ENCODE results near the gene SLC25A6.
A peak's percentile ranks its signal among the peaks of the same experiment; 100 is the strongest.
"Not testable (repeated sequence)": the region's sequence is repeated elsewhere in the genome, so short reads cannot be mapped to it uniquely, and the experiment has no call there.

Gene SLC25A6

DNA sequence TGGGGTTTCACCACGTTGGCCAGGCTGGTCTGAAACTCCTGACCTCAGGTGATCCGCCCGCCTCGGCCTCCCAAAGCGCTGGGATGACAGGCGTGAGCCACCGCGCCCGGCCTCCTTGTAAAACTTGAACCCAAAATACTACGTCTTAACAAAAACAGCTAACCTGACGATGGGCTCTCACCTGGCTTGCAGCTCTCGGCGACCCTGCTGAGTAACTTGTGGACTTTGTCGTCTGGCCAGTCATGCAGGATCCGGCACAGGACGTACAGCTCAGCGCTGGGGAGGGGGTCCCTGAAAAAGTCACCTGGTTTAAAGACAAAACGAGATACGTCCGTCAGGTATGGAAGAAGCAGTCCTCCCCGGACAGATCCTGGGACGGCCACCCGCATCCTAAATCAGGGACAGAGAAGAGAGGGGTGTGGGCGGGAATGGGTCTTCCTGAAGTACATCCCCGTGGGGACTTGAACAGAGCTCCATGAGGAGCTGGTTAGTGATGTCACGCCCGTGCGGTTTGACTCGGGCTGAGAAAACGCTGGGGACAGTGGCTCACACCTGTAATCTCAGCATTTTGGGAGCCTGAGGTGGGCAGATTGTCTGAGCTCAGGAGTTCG, 20.7 kb upstream of the SLC25A6 start:
- no peak for DNase-seq (ENCODE audit: low read depth)

DNA sequence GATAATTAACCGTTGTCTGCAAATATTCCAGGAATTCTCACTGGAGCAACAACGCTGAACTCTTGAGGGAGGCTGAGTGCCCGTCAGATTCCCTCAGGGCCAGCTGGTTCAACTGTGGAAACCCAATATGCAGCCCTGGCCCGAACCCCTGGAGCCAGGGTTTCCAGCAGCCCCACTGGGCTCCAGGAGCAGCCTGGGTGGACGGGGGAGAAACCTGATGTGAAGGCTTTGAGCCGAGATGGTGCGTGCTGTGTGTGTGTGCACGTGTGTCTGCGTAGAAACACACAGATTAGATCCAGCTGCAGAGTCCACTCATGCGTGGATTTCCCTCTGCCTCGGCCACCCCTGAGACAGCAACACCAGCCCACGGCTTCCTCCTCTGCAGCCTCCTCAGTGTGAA, 19.4 kb upstream of the SLC25A6 start:
- no peak for DNase-seq (ENCODE audit: low read depth)

GRCh38 chrX:1407035-1407434, 15.1 kb upstream of the SLC25A6 start:
- DNase-seq (ENCODE audit: low read depth) = no peak

GRCh38 chrX:1405769-1406168, 13.9 kb upstream of the SLC25A6 start:
- not testable (repeated sequence) for DNase-seq (ENCODE audit: low read depth)

GRCh38 chrX:1403867-1404266, 12.0 kb upstream of the SLC25A6 start:
- DNase-seq (ENCODE audit: low read depth) = not testable (repeated sequence)

DNA sequence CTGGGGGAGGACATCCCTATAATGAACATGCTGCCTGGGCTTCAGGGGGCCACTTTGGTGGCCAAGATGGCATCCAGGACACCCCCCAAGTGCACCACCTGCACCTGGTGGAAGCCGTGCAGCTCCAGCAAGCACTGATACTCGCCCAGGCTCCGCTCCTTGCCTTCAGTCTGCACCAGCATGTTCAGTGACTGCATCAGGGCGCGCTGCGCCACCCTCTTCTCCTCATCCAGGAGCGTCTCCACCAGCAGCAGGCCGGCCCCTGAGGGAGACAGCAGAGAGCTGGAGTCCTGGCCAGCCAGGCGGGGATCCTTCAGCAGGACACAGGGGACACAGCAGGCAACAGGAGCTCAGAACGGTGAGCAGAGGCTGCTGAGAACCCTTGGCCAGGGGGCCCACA, 11.3 kb upstream of the SLC25A6 start:
- no peak for DNase-seq (ENCODE audit: low read depth)

DNA sequence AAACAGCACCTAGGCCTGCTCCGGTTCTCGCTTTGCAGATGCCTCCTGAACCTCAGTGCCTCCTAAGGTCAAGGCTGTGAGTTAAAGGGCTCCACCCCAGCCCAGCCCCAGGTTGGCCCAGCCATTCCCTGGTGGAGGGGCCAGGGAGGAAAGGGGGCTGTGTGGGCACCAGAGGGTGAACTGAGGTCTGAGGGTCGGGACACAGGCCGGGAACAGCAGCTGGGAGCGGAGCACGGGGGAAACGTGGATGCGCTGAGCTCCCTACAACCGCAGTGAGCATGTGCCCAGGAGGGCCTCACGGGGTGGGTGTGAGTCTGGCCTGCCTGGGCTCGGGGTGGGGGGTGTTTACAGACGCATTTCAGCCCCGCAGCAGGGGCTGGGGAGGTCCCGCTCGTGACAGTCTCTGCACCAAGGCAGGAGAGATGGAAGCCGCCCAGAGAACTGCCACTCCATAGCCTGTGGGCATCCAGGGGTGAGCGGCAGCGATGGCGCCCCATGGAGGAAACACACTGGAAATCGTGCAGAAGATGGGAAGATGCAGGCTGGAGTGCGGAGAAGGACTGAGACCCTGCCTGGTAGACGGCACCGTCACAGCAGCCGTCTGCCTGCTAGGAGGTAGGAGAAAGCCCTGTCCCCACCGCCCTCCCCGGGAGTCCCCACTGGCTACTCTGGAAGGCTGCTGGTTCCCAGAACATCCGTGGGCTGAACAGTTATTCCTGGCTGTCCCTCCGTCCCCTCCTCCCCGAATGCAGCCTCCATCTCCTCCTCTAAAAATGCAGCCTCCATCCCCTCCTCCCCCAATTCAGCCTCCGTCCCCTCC, 9.9 kb upstream of the SLC25A6 start:
- no peak for DNase-seq (ENCODE audit: low read depth)

- no peak for DNase-seq (ENCODE audit: low read depth)
Observed at GRCh38 chrX:1400742-1401471, 9.0 kb upstream of the SLC25A6 start.

DNA sequence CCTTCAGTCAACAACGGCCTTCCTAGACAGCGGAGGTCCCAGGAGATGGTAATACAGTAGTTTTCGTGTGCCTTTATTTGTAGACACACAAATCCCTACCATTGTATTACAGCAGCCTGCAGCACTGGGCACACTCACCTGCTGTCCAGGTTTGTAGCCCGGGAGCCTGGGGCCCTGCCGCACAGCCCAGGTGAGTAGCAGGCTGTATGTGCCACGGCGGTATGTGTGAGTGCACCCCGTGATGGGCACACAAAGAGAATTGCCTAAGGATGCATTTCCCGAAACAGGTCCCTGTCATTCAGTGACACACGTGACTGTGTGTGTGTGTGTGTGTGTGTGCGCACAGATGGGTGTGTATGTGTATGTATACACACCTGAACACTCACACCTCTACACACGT, 8.1 kb upstream of the SLC25A6 start:
- no peak for DNase-seq (ENCODE audit: low read depth)

- DNase-seq (ENCODE audit: low read depth) = no peak
Observed at GRCh38 chrX:1398431-1399340, 6.8 kb upstream of the SLC25A6 start.

GRCh38 chrX:1397441-1398270, 5.7 kb upstream of the SLC25A6 start:
- DNase-seq (ENCODE audit: low read depth) = no peak

- no peak for DNase-seq (ENCODE audit: low read depth)
Observed at GRCh38 chrX:1397001-1397400, 5.1 kb upstream of the SLC25A6 start.

DNA sequence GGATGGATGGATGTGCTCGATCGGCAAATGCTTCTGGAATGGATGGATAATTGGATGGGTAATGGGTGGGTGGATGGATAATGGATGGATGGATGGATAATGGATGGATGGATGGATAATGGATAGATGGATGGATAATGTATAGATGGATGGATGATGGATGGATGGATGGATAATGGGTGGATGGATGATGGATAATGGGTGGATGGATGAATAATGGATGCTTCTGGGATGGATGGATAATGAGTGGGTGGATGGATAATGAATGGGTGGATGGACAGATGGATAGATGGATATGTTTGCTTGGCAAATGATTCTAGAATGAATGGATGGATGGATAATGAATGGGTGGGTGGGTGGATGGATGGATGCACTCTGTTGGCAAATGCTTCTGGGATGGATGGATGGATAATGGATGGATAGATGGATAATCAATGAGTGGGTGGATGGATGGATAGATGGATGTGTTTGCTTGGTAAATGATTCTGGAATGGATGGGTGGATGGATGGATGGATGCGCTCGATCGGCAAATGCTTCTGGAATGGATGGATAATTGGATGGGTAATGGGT, 3.8 kb upstream of the SLC25A6 start:
- no peak for DNase-seq (ENCODE audit: low read depth)

DNA sequence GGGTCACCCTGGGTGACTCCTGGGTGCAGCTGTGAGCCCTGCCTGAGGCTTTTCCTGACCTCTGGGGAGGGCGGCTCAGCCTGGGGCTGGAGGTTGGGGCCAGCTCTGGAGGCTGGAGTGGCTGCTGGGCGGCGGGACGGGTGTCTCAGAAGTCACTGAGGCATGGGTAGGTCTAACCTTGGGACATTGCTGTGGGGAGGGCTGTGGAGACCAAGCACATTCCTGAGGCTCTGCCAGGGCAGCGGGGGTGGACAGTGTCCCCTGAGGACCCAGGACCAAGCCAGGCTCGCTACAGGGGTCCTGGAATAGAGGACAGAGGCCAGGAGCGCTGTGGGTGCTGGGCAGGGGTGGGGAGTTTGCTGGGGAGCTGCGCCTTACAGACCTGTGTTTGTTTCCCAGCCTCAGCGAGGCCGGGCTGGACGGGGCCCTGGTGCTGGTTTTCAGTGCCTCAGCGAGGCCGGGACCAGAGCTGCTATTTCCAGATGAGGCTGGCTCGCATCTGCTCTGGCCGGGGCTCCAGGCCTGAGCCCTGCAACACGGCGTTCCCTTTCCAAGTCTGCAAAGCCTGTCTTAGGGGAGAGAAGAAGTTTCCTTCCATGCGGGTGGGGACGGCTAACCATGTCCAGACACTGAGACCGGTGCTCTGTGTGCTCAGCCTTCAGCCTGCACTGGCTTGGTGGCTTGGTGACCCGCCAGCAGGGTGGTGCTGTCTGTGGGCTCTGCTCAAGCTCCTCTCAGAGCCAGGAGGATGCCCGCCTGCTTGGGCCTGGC, 3.0 kb upstream of the SLC25A6 start:
- DNase-seq (ENCODE audit: low read depth) = no peak

- DNase-seq (ENCODE audit: low read depth) = no peak
Observed at GRCh38 chrX:1393871-1394615, 2.1 kb upstream of the SLC25A6 start.

DNA sequence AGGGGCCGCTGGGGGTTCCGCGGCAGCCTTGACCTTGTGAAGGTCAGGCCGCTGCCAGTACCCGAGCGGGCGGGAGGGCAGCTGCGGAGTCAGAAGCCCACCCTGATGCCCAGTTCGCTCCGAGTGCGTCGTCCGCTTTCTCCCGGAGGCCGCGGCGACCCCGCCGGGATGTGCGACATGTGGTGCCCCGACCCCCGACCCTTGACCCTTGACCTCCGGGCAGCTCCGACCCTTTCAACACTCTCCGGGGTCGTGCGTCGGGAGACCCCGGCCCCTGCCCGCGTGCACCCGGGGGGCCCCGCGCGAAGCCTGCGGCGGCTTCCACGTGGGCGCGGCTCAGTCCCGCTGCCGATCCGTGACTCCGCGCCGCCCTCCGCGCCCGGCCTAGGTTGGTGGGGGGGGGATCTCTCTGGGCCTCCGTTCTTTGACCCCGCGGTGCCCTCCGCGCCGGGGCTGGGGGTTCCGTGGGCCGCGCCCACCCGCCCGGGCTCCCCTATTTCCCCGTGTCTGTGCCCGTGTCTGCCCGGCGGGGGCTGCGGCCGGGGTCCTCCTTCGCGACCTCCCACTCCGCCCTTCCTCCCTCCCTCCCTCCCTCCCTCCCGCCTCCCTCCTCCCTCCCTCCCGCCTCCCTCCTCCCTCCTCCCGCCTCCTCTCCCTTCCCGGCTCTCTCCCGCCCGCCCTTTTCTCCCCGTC, 609 bp upstream of the SLC25A6 start:
- peak; percentile 53 for DNase-seq (ENCODE audit: low read depth)

GRCh38 chrX:1391370-1391706, 575 bp downstream of the SLC25A6 start:
- no peak for DNase-seq (ENCODE audit: low read depth)

GRCh38 chrX:1390621-1391369, 1.1 kb downstream of the SLC25A6 start:
- DNase-seq (ENCODE audit: low read depth) = no peak

Data from activated T-cell treated with anti-CD3 and anti-CD28 coated beads for 48 hours (primary cell).